Ascending aorta (tissue), 2 donors: ENCODE measurements around the gene UTP3. TPM values are rescaled to one million over a fixed set of nuclear protein-coding genes. Genes with fewer than 3 reads are reported as not detected.

Experiments used
- DNase-seq, 2 donors: peaks; one replicate each; pipeline ENCODE4 v3.0.0-alpha.2; 2019; ENCODE audit warnings: low spot score in 2 of 2
- H3K27ac ChIP-seq, 2 donors: fragments of 200-600 bp; sonication (generic); one replicate each; pipeline ENCODE4 v1.5.1; 2016 to 2017; ENCODE audit warnings: mild to moderate bottlenecking in 1 of 2
- H3K27me3 ChIP-seq: fragments of 200-600 bp; sonication (generic); one replicate; pipeline ENCODE4 v1.5.1; 2017
- H3K36me3 ChIP-seq, 2 donors: fragments of 200-600 bp; sonication (generic); one replicate each; pipeline ENCODE4 v1.5.1; 2016
- H3K4me1 ChIP-seq, 2 donors: fragments of 200-600 bp; sonication (generic); one replicate each; pipeline ENCODE4 v1.5.1; 2016 to 2017; ENCODE audit warnings: mild to moderate bottlenecking in 1 of 2
- H3K4me3 ChIP-seq, 2 donors: fragments of 200-600 bp; sonication (generic); one replicate each; pipeline ENCODE4 v1.5.1; 2016 to 2017; ENCODE audit warnings: mild to moderate bottlenecking in 1 of 2
- H3K9me3 ChIP-seq, 2 donors: fragments of 200-600 bp; sonication (generic); one replicate each; pipeline ENCODE4 v1.5.1; 2016
- CTCF ChIP-seq, 3 experiments: fragments of 200-600 bp in 2 of 3; fragments of 450-650 bp in 1 of 3; sonication (generic) in 2 of 3; IDR thresholded peaks; one replicate each; pipeline ENCODE4 v1.5.1; 2016 to 2019; ENCODE audit warnings: antibody characterized with exemption in 3 of 3, mild to moderate bottlenecking in 1 of 3, moderate library complexity in 1 of 3
- intact Hi-C: fragments of 100-400 bp; cut with DNase I; formaldehyde crosslinking; loops from one replicate; pipeline ENCODE4 v1.15.1; 2023
- total RNA-seq: library from RNA; depleted of rRNA; stranded (reverse); fragments of >200 nt; gene quantifications from one replicate; pipeline ENCODE4 v1.1.0, GENCODE V29; 2016

UTP3 gene
- total RNA-seq, 1 donor from 2014 or later: 3.2 TPM

- DNase-seq: no peak
- Histone ChIP-seq H3K27me3 (no peaks in the 10 kb centered on the region), H3K4me3 (no peak overlapping the region), H3K36me3 (no peaks in the 10 kb centered on the region), H3K4me1 (no peaks in the 10 kb centered on the region), H3K9me3 (no peaks in the 10 kb centered on the region), H3K27ac (no peak overlapping the region)
- no peak for TF ChIP-seq CTCF (IDR thresholded peaks at IDR 0.05)
- intact Hi-C loops: no loop called here
These were observed 17.9 kb upstream of the UTP3 start for GRCh38 chr4:70670332-70671014.

- DNase-seq: no peak
- H3K27me3 ChIP-seq: no peaks in the 10 kb centered on the region
- no peaks in the 10 kb centered on the region for H3K9me3 ChIP-seq
- H3K27ac ChIP-seq: no peak overlapping the region
- TF ChIP-seq CTCF (IDR thresholded peaks at IDR 0.05): no peak
- no peaks in the 10 kb centered on the region for H3K36me3 ChIP-seq
- no peaks in the 10 kb centered on the region for H3K4me1 ChIP-seq
- intact Hi-C loops: no loop called here
- H3K4me3 ChIP-seq: no peak overlapping the region
These were observed 17.2 kb upstream of the UTP3 start for GRCh38 chr4:70671091-70671490.

GRCh38 chr4:70674191-70674590 lies 14.1 kb upstream of the UTP3 start:
- Histone ChIP-seq H3K4me3 (no peak overlapping the region), H3K27ac (no peak overlapping the region), H3K9me3 (no peaks in the 10 kb centered on the region), H3K36me3 (no peaks in the 10 kb centered on the region), H3K27me3 (no peaks in the 10 kb centered on the region), H3K4me1 (no peaks in the 10 kb centered on the region)
- no peak for TF ChIP-seq CTCF (IDR thresholded peaks at IDR 0.05)
- no peak for DNase-seq
- intact Hi-C loops: no loop called here

- DNase-seq: no peak
- Histone ChIP-seq H3K9me3 (no peaks in the 10 kb centered on the region), H3K4me1 (no peaks in the 10 kb centered on the region), H3K4me3 (no peak overlapping the region), H3K27me3 (no peaks in the 10 kb centered on the region), H3K36me3 (no peaks in the 10 kb centered on the region), H3K27ac (no peak overlapping the region)
- intact Hi-C loops: no loop called here
- no peak for TF ChIP-seq CTCF (IDR thresholded peaks at IDR 0.05)
These were observed 13.6 kb upstream of the UTP3 start for GRCh38 chr4:70674731-70675130.

GRCh38 chr4:70676554-70677090 lies 11.7 kb upstream of the UTP3 start:
- H3K36me3 ChIP-seq: no peaks in the 10 kb centered on the region
- intact Hi-C loops: no loop called here
- TF ChIP-seq CTCF (IDR thresholded peaks at IDR 0.05): no peak

More at GRCh38 chr4:70676554-70677090, 11.7 kb upstream of the UTP3 start:
- DNase-seq: no peak
- Histone ChIP-seq H3K4me1 (no peaks in the 10 kb centered on the region), H3K9me3 (no peaks in the 10 kb centered on the region), H3K27me3 (no peaks in the 10 kb centered on the region), H3K4me3 (no peak overlapping the region), H3K27ac (no peak overlapping the region)
